Neutrophil (primary cell): ENCODE results near the gene ARHGEF4.

Source experiments
- H3K27ac ChIP-seq: fragments of 200-600 bp; sonication (generic); 2 replicates; pipeline ENCODE4 v1.5.1; 2016; ENCODE audit warnings: mild to moderate bottlenecking, moderate library complexity
- H3K27me3 ChIP-seq: fragments of 200-600 bp; sonication (generic); 2 replicates; pipeline ENCODE4 v1.6.0; 2016; ENCODE audit warnings: mild to moderate bottlenecking
- H3K36me3 ChIP-seq: fragments of 200-600 bp; sonication (generic); 2 replicates; pipeline ENCODE4 v1.5.1; 2017
- H3K4me1 ChIP-seq, 2 experiments: fragments of 200-600 bp in 1 of 2; sonication (generic) in 1 of 2; 1 replicate in 1 of 2; 2 replicates in 1 of 2; pipeline versions ENCODE4 v1.5.1 to v1.6.1; 2013 to 2016; ENCODE audit warnings: low read depth in 1 of 2, low read length in 1 of 2, mild to moderate bottlenecking in 1 of 2, moderate library complexity in 1 of 2; ENCODE audit not compliant: control insufficient read depth in 1 of 2, insufficient read depth in 1 of 2
- H3K4me3 ChIP-seq, 2 experiments: fragments of 200-600 bp in 1 of 2; sonication (generic) in 1 of 2; 1 replicate in 1 of 2; 2 replicates in 1 of 2; pipeline ENCODE4 v1.5.1; 2013 to 2016; ENCODE audit warnings: low read depth in 1 of 2, low read length in 1 of 2, mild to moderate bottlenecking in 1 of 2, moderate library complexity in 1 of 2
- H3K9me3 ChIP-seq: fragments of 200-600 bp; sonication (generic); 2 replicates; pipeline ENCODE4 v1.5.1; 2016
- TF ChIP-seq, protein P1 (sequence below): fragments of 200-600 bp; sonication (generic); IDR thresholded peaks from 2 replicates; pipeline ENCODE4 v1.5.1; 2016; ENCODE audit warnings: antibody characterized with exemption

The ARHGEF4 gene

DNA sequence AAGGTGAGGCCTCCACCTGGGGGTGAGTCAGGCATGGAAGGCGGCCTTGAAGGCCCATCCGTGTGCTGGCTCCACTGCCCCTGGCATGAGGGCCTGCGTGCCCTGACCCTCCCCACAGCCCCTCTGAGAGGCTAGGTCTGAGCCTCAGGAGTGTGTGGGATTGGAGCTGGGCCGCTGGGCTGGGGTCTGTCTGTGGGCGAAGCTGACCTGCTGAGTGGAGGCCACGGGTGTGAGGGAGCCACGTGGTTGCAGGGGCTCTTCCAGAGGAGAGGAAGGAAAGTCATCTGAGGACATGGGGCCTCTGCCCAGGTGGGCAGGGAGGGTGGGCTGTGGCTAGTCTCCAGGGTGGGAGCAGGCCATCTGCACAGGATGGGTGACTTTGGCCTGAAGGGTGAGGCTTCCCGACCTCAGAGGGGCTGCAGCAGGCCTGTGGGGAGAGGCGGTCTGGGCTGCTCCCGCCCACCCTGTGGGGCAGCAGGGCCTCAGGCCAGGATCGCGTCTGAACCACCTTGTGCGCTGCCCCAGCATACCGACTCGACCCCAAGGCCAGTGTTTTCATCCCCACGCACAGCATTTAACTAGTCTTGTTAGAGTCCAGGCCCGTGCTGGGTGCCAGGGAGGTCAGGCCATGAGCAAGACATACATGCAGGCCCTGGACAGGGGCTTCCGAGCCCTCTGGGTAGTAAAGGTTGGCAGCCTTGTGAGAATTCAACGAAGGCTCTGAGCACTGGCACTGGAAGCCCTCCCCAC, 11.2 kb downstream of the ARHGEF4 start:
- Histone ChIP-seq H3K36me3 (no peaks in the 10 kb centered on the region), H3K27ac (no peak overlapping the region)
- TF ChIP-seq, protein P1, sequence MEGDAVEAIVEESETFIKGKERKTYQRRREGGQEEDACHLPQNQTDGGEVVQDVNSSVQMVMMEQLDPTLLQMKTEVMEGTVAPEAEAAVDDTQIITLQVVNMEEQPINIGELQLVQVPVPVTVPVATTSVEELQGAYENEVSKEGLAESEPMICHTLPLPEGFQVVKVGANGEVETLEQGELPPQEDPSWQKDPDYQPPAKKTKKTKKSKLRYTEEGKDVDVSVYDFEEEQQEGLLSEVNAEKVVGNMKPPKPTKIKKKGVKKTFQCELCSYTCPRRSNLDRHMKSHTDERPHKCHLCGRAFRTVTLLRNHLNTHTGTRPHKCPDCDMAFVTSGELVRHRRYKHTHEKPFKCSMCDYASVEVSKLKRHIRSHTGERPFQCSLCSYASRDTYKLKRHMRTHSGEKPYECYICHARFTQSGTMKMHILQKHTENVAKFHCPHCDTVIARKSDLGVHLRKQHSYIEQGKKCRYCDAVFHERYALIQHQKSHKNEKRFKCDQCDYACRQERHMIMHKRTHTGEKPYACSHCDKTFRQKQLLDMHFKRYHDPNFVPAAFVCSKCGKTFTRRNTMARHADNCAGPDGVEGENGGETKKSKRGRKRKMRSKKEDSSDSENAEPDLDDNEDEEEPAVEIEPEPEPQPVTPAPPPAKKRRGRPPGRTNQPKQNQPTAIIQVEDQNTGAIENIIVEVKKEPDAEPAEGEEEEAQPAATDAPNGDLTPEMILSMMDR: no peak

DNA sequence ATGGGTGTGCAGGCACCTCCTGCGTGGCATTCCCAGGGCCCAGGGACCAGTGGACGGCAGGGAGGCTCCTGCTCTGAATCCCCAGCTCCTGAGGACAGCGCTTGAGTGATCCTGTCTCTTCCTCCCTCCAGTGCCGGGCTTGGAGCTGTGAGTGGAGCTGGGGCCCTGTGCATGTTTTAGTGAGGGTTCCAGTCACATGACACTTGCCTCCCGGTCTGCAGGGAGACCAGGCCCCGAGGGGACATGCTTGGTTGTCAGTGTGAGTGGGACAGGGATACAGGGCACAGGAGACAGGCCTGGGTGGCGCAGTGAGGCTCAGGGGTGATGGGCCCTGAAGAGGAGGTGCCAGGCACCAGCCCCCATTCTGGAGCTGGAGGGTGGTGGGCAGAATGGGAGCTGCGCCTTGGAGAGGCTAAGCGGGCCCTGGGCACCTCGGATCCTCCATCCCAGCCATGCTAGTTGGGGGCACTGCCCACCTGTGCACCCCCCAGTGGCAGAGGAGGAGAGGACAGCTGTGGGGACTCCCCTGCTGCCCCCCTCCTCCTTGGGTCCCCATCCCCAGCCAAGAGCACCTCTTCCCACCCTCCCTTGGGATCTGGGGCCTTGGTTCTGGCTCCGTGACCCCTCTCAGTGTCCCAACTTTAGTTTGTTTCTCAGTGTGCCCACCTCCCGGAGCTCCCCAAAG, 12.0 kb downstream of the ARHGEF4 start:
- H3K4me1 ChIP-seq: no peaks in the 10 kb centered on the region
- H3K36me3 ChIP-seq: no peaks in the 10 kb centered on the region
- TF ChIP-seq, protein P1: no peak
- H3K4me3 ChIP-seq: no peak overlapping the region
- no peak overlapping the region for H3K27ac ChIP-seq
- no peaks in the 10 kb centered on the region for H3K9me3 ChIP-seq
- H3K27me3 ChIP-seq: no peaks in the 10 kb centered on the region

More for the DNA sequence above, 11.2 kb downstream of the ARHGEF4 start:
- no peak overlapping the region for H3K4me3 ChIP-seq
- no peaks in the 10 kb centered on the region for H3K9me3 ChIP-seq
- H3K27me3 ChIP-seq: peaks cover 4% of the 10 kb centered on the region
- no peaks in the 10 kb centered on the region for H3K4me1 ChIP-seq

DNA sequence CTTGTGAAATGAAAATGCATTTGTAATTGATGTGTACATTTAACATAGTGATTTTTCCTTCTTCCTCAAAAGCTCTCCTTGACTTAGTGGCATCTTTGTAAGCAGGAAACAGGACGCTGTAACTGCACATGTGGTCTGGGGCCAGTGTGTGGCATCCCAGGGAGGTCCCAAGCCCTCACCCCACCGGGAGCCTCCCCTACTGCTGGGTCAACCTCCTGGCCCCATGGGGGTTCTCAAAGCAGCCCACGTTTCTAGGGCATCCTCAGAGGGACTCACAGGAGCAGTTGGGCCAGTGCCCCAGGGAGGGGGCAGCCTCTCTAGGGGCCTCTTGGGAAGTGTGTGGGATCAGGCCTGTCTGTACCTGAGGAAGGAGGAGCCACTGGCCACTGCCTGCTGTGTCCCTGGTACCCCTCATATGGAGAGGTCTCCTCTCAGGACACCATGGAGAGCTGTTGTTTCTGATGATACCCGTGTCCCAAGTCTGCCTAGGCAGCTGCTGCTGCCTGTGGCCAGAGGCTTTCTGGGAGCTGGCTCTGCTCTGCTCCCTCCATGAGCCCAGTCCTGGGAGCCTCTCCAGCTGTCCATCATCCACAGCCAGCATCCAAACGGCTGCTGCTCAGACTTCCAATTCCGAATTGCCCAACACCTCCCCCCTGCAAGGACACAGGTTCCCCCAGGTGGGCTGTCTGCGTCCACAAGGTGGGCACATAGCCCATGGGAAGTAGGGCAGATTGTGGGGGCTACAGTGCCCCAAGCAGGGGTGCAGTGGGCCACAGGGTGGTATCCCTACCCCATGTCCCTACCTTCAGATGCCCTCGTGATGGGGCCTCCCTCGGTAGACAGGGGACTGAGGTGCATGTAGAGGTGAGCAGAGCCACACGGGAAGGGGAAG, 13.4 kb downstream of the ARHGEF4 start:
- no peak overlapping the region for H3K27ac ChIP-seq
- H3K36me3 ChIP-seq: no peaks in the 10 kb centered on the region
- H3K9me3 ChIP-seq: no peaks in the 10 kb centered on the region
- H3K4me3 ChIP-seq: no peak overlapping the region
- TF ChIP-seq, protein P1: no peak
- H3K4me1 ChIP-seq: no peaks in the 10 kb centered on the region
- H3K27me3 ChIP-seq: no peaks in the 10 kb centered on the region

DNA sequence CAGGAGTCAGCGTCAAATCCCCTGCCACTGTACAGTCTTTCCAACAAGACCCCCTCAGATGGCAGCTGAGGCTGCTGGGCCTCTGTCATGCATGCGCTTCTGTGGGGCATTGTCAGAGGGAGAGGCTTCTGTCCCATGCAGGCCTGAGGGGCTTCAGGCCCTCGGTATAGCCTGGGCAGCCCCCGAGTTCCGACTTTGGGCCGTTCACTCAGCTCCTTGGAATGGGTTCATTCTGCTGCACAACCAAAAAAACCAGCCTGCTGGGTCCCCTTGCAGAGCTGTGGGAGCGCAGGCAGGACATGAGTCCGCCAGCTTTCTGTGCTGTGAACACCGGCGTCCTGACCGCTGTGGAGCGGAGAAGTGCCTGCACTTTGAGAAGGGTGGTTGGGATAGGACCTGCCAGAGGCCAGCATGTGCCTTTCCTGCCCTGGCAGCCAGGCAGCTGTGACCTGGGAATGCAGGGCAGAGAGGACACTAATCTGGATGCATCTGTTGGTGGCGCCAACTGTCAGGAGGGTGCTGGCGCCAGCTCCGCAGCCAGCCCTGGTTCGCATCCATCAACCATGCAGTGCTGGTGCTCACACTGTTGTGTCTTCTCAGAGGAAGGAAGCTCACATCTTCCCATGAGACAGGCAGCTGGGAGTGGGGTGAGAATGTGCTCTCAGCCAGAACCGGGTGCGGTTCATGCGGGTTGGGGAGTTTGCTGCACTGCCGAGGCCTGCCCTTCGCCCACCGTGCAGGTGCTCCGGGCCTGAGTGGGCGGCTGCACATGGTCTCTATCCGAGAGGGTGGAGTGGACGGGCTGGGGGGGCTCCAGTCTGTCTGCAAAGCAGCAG, 14.3 kb downstream of the ARHGEF4 start:
- no peaks in the 10 kb centered on the region for H3K4me1 ChIP-seq
- TF ChIP-seq, protein P1: no peak
- H3K27ac ChIP-seq: no peak overlapping the region

More for the DNA sequence above, 14.3 kb downstream of the ARHGEF4 start:
- Histone ChIP-seq H3K27me3 (no peaks in the 10 kb centered on the region), H3K4me3 (no peak overlapping the region), H3K36me3 (no peaks in the 10 kb centered on the region), H3K9me3 (no peaks in the 10 kb centered on the region)
